WI38 (cell line): Measurements from ENCODE around the gene SCAMP1.
"Not testable (repeated sequence)": the region's sequence is repeated elsewhere in the genome, so short reads cannot be mapped to it uniquely, and the experiment has no call there.

Source experiments
- H3K4me3 ChIP-seq: 2 replicates; pipeline ENCODE4 v1.5.1; 2011; ENCODE audit warnings: low read depth, mild to moderate bottlenecking, control low read depth, low read length
- CTCF ChIP-seq: IDR thresholded peaks from 2 replicates; pipeline ENCODE4 v1.5.1; 2012; ENCODE audit warnings: low read depth, mild to moderate bottlenecking, control low read depth, low read length

The SCAMP1 gene

GRCh38 chr5:78430866-78431265 is 70.4 kb downstream of the SCAMP1 start:
- no peak for TF ChIP-seq CTCF

GRCh38 chr5:78433972-78434371 is 73.6 kb downstream of the SCAMP1 start:
- TF ChIP-seq CTCF = no peak
- no peak overlapping the region for H3K4me3 ChIP-seq

More at GRCh38 chr5:78430866-78431265, 70.4 kb downstream of the SCAMP1 start:
- no peak overlapping the region for H3K4me3 ChIP-seq

GRCh38 chr5:78447775-78448424 is 87.5 kb downstream of the SCAMP1 start:
- H3K4me3 ChIP-seq = no peak overlapping the region
- TF ChIP-seq CTCF = no peak

- H3K4me3 ChIP-seq = no peak overlapping the region
- no peak for TF ChIP-seq CTCF
Observed at GRCh38 chr5:78449103-78449502, 88.7 kb downstream of the SCAMP1 start.

- H3K4me3 ChIP-seq = not testable (repeated sequence)
Observed at GRCh38 chr5:78457507-78457906, 97.1 kb downstream of the SCAMP1 start.

GRCh38 chr5:78458843-78459242 is 98.4 kb downstream of the SCAMP1 start:
- no peak overlapping the region for H3K4me3 ChIP-seq
- no peak for TF ChIP-seq CTCF

GRCh38 chr5:78467140-78467539 is 106.7 kb downstream of the SCAMP1 start:
- no peak for TF ChIP-seq CTCF
- no peak overlapping the region for H3K4me3 ChIP-seq
